GM21515 (cell line): ENCODE results near the gene SEMA5B.

ENCODE experiments used
- ATAC-seq: cut with Tn5 transposase; IDR thresholded peaks from one replicate; pipeline ENCODE4 v1.9.1; 2021; ENCODE audit not compliant: unreplicated experiment

The SEMA5B gene

DNA sequence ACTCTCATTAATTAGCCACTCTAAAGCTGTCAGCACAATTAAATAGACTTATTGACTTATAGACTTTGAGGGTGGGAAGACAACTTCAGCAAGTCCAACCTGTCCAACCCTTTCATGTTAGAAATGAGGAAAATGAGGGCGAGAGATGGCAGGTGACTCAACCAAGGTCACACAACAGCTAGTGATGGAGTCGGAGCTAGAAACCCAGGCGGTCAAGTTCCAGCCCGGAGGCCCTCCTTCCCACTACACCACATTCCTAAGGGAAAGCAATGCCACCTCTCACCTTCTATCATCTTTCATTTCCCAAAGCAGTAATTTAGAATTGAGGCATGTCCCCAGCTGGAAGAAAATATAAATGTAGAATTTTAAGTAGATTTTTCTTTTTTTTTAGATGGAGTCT lies 28.7 kb downstream of the SEMA5B start:
- ATAC-seq: no peak

DNA sequence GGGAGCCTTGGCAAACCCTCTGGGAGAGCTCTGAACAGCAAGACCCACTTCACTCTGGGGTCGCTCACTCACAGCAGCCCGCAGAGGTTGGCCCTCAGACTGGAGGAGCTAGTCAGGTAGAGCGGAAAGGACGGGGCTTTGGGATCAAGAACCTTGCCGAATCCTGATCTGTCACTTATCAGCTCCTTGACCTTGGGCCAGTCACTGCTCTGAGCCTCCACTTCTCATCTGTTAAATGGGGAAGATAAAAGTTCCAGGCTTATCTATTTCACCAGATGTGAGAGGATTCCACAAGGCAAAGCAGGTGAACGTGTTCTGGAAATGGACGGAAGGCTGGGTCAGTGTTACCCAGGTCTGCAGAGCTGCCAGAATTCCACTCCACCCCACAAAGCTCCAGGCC lies 29.4 kb downstream of the SEMA5B start:
- no peak for ATAC-seq

DNA sequence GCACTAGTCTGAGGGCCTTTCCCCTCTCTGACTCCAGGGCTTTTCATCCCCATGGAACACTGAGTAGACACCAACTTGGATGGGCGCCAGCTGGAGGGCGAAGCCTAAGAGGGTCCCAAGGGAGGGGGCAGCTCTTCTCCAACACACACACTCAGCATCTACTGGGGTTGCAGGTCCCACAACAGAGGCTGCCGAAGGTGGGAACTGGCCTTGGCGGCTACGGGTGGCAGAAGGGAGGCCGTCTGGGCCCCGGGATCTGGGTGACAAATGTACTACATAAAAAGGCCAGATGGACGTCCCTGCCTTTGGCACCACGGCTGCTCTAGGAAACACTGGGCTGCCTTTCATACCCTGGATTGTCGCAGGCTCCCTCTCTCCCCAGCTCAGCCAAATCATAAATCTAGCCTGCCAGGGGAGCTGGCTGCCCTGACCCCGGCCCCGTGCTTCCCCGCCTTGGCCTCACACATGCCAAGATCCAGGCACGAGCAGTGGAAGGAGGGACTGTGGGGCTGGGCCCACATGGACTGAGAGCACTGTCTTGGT lies 31.5 kb downstream of the SEMA5B start:
- no peak for ATAC-seq

DNA sequence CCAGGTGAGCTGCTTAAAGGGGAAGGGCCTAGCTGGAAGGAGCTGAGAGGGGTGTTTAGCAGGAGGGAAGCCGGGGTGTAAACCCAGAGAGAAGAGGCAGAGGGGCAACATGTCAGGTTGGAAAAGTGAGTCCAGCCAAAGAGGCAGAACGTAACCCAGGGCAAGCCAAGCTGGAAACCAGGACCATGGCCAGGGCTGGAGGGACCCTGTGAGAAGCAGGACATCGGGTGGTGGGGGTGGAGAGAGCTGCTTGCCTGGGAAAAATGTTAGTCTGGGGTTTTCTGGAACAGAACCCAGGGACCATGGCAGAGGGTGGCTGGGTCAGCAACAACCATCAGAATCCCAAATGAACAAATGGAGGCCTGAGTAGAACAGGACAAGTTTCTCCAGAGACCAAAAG lies 32.6 kb downstream of the SEMA5B start:
- no peak for ATAC-seq

DNA sequence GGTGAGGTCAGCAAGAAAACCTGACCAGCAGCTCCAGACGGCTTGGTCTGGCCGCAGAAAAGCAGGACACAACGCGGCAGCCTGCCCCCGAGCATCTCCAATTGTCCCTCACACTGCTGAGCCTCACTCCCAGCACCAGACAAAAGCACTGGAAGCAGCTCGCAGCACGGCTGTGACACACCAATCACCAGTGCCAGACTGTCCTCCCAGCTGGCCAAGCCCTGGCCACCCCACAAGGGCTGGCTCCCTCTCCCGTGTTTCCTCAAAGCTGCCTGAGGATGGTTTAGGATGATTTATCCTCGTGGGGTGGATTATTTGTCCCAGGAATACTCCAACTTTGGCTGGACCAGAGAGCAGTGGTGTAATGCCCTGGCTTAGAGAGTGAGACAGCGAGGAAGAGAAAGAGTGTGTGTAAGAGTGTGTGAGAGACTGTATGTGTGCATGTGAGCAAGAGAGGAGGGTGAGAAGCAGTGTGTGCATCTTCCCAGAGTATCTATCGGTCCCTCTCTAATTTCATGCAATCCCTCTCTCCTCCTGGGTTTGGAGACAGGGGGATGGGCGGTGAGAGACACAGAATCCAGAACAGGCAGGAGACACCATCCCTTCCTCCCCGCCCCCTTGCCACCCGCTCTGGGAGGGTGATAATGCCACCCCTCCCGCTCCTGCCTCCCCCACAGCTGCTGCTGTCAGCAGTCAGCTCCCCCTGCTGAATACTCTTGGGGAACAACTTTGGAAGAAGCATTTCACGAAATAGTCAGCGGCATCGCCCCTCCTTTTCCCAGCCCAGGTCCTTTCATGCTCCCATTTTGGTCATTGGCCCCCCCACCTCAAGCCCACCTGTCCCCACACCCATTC lies 34.2 kb downstream of the SEMA5B start:
- no peak for ATAC-seq

DNA sequence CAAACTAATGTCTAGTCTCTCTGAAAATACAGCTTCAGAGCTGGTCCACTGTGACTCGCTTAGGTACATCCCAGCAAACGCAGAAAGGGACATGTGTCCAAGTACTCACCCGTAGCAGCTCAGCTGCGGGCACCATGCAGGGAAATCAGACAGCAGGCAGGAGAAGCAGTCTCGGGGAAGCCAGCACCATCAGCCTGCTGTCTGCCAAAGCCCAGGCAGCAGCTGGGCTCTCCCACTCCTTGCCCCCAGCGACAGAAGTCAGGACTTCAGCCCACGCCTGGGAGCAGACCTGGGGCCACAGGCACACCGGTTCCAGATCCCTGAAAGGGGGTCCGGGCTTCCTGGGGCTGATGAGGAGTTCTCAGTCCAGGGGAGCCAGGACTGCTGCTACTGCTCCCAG lies 34.9 kb downstream of the SEMA5B start:
- ATAC-seq: no peak

DNA sequence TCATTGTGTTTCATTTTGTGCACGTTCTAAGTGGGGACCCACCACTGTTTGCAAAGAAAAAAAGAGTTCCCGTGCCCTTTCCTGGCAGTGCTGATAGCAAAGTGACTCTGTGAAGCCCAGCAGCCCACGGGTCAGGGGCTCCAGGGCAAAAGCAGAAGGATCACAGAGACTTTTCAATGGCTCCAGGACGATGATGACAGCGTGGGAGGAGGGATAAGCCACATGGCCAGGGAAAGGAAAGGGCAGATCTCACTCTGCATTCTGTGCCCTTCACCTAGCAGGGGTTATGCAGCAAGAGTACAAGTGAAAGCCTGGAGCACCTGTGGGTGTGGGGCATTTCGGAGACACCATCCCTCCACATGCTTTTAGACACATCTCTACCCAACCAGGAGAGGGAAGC lies 35.4 kb downstream of the SEMA5B start:
- no peak for ATAC-seq

DNA sequence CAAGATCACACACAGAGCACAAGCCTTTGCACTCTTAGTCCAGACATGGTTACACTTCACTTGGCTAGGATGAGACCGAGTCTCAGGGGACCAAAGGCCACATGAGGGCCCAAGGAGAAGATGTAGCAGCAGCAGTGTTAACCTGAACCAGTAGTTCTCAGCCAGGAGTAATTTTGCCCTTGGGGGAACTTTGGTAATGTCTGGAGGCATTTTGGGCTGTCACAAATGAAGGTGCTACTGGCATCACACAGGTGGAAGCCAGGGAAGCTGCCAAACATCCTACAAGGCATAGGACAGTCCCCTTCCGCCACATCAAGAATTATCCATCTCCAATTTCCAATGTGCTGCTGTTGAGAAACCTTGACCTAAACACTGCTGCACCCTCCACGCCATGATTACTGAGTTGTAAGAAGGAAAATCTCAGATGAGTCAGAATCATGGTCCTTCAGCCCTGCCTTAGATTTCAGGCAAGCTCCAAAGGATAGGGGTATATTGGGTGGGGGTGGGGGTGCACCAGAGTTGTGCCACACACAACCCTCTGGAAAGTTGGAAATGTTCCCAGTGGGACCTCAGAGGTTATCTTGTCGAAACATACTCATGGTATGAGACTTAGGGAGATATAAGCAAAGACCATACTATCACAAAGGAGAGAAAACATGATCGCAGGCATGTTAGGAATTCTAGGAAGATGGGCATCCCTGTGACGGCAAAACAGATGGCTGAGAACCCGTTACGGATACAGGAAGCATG lies 36.2 kb downstream of the SEMA5B start:
- no peak for ATAC-seq

DNA sequence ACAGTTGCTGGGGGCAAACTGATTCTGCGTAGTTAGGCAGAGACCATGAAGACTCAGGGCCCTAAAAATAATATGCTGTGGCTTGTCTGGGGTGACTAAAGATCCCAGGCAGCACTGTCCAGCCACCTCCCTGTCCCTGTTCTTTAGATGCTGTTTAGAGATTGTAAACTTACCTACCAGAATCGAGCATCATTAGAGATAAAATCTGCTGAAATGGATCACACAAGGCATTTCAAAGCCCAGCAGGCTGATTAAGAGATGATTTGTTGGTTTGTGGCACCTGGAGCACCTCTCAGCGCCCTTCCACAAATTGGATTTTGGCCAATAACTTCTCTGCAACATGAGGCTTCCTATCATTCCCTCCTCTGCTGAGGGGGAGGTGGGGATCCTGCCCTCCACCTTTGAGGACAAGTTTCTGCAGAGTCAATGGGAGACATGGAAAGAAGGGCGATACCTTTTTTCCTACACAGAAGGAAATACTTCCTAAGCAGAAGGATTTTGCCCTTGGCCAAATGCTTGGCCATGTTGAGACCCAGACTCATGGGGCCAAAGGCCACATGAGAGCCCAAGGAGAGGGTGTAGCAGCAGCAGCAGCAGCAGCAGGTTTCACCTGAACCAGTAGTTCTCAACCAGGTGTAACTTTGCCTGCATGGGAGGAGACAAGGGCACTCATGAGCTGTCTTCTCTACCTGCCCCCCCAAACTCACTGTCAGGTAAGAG lies 37.5 kb downstream of the SEMA5B start:
- ATAC-seq: no peak

DNA sequence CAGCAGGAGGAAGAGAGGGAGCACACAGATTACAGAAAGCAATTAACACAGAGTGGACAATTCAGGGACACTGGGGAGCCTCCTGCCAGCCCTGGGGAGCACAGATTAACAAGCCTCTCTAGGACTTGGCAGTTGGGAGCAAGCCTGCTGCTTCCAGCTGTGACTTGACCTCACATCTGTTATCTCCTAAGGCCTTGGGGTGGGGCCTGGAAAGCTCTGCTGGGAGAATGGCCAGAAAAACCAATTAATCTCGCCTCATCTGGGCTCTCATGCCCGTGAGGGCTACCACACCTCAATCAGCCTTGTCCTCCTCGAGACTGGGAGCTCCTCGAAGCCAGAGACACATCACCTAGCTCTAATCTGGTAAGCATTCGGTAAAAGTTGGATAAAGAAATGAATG lies 39.1 kb downstream of the SEMA5B start:
- no peak for ATAC-seq

DNA sequence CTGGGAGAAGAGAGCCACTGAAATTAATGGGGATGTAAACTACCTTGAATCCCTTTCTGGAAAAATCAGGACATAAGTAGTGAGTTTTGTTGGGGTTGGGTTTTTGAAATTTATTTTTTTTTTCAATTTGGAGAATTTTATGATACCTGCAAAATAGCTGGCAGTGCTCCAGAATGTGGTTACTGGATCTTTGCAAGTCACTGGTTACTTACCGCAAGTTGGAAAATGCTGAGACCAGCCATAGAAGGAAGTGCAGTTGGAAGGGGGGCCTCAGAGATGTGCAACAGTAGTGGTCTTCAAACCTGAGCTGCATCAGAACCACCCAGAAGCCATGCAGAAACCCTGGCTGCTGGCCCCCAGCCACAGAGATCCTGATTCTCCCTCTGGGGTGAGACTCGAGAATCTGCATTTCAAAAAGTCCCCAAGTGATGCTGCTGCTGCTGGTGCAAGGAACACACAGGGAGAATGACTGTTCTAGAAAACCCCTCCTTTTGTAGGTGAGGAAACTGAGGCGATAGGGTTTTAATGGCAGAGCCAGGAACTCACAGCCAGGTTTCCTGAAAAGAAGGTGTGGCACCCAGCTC lies 39.7 kb downstream of the SEMA5B start:
- ATAC-seq: no peak

DNA sequence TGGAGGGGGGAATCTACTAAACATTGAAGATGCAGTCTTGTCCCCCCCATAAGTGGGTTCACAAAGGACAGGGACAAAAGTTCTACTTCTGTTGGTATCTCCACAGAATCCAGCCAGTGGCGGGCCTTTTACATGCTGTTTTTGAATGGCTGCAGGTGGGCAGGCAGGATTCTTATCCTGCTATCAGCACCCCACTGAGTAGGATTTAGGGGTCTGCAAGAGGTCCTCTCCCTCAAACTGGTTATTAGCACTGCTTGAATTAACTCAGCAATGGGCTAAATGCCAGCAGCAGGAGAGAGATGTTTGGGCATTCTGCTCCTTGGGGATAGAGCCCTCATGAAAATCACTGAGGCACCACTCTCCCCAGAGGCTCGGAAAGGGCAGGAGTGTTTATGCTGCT lies 40.3 kb downstream of the SEMA5B start:
- ATAC-seq: no peak

DNA sequence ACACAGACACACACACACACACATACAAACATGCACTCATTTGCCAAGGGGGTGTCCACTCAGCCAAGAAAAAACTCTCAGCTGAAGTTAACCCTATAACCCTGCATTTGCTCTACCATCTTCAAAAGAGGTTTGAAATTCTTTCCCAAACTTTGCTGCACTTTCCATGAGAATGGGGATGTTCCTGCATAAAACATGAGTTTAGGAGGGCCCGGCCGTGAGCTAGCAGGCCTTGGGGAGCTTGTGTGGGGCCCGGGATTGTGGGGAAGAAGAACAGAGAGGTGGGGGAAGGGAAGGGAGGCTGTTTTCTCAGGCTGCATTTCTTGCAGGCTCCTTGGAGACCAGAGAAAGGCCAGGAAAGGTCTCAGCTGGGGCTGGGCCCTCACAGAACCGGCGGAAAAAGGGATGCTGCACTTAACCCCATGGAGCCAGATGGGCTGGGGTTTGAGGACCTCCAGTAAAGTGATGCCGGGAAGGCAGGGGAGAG lies 40.8 kb downstream of the SEMA5B start:
- no peak for ATAC-seq

DNA sequence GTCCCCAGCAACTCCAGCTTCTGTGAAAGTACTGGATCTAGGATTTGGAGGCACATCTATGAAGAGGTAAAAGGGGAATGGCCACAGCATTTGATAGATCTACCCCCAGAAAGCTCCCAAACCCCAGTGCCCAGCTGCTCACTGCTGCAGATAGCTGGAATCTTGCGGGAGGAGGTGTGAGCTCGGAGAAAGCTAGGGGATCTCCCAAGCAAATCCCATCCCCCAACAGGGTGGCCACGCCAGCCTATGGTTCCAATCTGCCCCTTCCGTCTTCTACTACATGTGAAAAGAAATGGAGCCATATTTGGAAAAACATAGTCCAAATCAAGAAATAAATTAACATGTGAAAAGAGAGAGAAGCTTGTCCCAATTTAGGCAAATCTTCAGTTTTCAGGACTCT lies 42.0 kb downstream of the SEMA5B start:
- no peak for ATAC-seq

DNA sequence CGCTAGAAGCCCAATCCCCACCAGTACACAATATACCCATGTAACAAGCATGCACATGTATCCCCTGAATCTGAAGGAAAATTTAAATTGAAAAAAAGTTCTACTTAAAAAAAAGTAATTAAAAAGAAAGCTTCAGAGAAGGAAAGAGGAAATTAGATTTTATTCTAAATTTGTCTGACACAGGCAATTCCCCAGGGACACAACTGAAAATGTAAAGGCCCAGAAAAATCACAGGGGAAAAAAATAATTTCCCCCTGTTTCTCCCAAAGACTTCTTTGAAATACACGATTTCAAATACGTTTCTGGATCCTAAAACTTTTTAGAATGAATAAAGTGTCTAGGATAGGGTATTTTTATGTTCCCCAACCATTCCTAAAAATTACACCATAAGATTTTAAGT lies 42.9 kb downstream of the SEMA5B start:
- ATAC-seq: no peak

DNA sequence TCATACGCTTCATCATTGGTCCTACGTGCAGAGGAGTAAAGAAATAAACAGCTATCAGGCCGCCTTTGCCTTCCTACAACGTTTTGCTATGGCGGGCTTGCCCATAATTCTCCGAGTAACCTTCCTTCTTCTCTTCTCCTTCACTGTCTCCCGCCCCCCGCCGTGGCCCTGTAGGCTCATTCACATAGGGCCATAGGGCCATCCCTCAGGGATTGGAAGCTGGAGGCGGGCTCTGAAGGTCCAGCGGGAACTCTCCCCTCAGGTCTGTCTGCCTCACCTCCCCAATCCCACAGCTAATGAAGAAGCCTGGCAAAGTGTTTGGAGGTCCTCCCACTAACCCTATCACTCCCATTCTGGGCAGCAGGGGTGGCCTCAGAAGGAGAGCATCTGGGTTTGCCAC lies 43.6 kb downstream of the SEMA5B start:
- ATAC-seq: no peak

DNA sequence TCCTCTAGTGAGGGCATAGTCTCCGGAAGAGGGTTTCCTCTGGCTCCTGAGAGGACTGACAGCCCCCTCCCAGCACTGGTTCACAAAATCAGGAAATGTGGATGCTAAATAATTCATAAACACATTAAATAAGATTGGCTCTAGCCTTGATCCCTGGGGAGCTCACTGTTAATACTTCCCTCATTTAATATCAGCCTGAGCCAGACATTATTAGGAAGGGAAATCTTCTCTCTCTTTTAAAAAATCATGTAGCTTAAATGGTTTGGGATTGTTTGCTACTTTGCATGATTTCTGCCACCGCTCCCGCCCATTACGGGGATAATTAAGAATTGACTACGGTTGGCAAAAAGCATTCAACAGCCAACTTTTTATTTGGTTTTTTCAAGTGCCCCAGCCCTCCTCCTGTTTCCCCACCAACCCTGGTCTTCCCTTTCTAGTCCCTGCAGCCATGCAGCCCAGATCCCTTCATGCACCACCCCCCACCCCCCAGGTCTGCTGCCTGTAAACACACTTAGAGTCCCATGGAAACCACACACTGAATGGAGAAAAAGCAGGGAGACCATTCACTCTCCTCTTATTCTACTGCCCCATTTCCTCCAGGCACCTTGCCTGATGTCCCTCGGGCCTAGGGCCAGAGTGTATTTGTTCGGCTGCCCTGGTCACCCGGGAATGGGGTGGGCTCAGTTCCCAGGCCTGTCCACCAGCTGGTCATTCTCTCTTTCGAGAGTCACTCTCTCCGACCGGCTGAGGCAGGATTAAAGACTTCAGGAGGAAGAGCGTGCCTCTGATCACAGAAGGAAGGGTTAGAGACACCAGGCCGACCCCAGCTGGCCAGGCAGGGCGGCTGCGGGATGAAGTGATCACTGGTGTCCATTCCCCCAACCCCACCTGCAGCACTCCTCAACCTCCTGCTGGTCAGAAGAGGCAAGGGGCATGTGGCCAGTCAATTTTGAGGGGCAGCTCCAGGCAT lies 45.1 kb downstream of the SEMA5B start:
- ATAC-seq: no peak

DNA sequence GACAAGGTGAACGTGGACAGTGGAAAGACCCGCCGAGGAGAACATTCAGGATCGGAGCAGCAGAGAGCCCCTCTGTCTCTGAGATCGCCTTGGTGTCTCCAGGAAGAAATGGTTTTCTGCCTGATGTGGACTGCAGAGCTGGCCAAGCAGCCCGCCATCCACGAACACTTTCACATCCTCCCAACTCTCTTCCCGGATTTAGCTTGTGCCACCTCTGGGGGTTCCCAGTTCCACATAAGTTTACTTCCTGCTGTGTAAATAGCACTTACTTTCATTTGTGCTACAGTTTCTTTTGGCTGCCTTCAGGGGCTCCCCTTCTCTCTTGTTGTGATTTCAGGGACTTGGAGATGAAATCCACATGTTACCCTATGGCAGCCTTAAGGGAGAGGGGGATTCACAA lies 48.4 kb downstream of the SEMA5B start:
- ATAC-seq: no peak

DNA sequence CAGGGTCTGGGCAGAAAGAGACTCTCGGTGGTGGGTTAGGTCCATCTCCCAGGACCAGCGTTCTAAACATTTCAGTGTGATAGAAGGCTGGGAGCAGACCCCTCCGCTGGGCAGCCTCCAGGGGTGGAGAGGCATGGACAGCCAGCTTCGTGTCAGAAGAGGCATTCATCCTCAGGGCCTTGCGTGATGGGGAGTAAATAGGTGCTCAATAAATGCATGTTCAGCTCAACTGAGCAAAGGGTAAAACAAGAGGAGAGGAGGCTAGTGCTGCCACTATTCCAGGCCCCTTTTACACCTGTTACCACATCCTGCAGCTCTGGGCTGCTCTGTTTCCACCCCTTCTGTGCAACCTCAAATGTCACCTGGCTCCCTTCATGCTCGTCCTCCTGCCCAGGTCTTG lies 49.0 kb downstream of the SEMA5B start:
- no peak for ATAC-seq
